ENCODE measurements around the gene SESTD1. TPM values are rescaled to one million over a fixed set of nuclear protein-coding genes. Genes with fewer than 3 reads are reported as not detected.

The SESTD1 gene
- total RNA-seq, 2 donors from 2014 or later: 35.3 to 62.2 TPM

DNA sequence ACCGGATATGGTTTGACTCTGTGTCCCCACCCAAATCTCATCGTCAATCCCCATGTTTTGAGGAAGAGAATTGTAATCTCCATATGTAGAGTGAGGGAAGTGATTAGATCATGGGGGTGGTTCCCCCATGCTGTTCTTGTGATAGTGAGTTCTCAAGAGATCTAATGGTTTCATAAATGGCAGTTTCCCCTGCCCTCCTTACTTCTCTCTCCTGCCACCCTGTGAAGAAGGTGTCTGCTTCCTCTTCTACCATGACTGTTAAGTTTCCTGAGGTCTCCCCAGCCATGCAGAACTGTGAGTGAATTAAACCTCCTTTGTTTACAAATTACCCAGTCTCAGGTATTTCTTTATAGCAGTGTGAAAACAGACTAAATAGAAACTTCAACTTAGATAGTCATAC lies 69.5 kb downstream of the SESTD1 start:
- no peak for DNase-seq (ENCODE audit: low spot score)
- Histone ChIP-seq H3K36me3 (no peaks in the 10 kb centered on the region), H3K27me3 (replicated peaks; ENCODE audit: insufficient read depth) (no peaks in the 10 kb centered on the region), H3K27ac (no peak overlapping the region), H3K9me3 (peaks cover under 1% of the 10 kb centered on the region), H3K4me1 (ENCODE audit: control insufficient read depth in 1 of 2, low read depth in 2 of 2) (peaks cover 6 to 20% of the 10 kb centered on the region in 2 donors), H3K4me3 (no peak overlapping the region)
- TF ChIP-seq, protein P1, sequence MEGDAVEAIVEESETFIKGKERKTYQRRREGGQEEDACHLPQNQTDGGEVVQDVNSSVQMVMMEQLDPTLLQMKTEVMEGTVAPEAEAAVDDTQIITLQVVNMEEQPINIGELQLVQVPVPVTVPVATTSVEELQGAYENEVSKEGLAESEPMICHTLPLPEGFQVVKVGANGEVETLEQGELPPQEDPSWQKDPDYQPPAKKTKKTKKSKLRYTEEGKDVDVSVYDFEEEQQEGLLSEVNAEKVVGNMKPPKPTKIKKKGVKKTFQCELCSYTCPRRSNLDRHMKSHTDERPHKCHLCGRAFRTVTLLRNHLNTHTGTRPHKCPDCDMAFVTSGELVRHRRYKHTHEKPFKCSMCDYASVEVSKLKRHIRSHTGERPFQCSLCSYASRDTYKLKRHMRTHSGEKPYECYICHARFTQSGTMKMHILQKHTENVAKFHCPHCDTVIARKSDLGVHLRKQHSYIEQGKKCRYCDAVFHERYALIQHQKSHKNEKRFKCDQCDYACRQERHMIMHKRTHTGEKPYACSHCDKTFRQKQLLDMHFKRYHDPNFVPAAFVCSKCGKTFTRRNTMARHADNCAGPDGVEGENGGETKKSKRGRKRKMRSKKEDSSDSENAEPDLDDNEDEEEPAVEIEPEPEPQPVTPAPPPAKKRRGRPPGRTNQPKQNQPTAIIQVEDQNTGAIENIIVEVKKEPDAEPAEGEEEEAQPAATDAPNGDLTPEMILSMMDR (IDR thresholded peaks at IDR 0.05): no peak
- ATAC-seq (ENCODE audit: insufficient number of reproducible peaks, low FRiP score, low read depth): no peak

DNA sequence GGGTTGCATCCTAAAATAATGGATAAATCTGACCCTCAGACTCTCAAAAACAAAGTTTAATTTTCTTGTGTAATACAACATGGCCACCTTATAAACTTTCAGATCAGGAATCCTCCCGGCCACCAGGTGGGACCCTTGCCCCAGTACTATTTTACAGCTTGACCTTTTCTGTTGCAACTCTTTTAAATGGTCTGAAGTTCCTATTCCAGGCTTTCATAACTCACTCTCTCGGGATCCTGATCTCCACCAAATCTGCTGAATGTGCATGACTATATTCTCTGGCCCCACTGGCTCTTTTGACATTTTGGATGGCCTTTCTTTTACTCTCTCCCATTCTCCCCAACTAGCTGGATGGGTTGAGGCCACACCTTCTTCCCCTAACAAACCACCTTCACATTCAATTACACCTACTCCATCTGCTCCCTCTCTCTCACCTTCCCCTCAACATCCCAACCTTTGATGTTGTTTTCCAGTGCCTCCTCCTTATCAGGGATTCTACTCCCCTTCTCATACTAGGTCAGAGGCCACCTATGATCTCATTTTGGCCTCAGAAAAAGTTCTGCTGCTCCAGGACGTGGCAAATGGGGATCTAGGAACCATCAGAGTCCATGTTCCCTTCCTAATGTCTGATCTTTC lies 70.8 kb downstream of the SESTD1 start:
- Histone ChIP-seq H3K4me1 (ENCODE audit: control insufficient read depth in 1 of 2, low read depth in 2 of 2) (peaks cover 6 to 20% of the 10 kb centered on the region in 2 donors), H3K36me3 (no peaks in the 10 kb centered on the region), H3K27me3 (replicated peaks; ENCODE audit: insufficient read depth) (no peaks in the 10 kb centered on the region), H3K27ac (no peak overlapping the region), H3K9me3 (peaks cover 4% of the 10 kb centered on the region), H3K4me3 (no peak overlapping the region)
- ATAC-seq (ENCODE audit: insufficient number of reproducible peaks, low FRiP score, low read depth) (no peak), DNase-seq (ENCODE audit: low spot score) (no peak)
- TF ChIP-seq, protein P1 (IDR thresholded peaks at IDR 0.05): no peak

DNA sequence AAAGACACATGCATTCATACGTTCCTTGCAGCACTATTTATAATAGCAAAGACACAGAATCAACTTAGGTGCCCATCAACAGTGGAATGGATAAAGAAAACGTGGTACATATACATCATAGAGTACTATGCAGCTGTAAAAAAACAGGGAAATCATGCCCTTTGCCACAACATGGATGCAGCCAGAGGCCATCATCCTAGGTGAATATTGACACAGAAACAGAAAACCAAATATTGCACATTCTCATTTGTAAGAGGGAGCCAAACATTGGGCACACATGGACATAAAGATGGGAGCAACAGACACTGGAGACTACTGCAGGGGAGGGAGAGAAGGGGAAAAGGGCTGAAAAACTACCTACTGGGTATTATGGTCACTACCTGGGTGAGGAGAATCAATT lies 73.5 kb downstream of the SESTD1 start:
- Histone ChIP-seq H3K27me3 (replicated peaks; ENCODE audit: insufficient read depth) (no peaks in the 10 kb centered on the region), H3K9me3 (peaks cover 4% of the 10 kb centered on the region), H3K36me3 (no peaks in the 10 kb centered on the region), H3K4me3 (no peak overlapping the region), H3K4me1 (ENCODE audit: control insufficient read depth in 1 of 2, low read depth in 2 of 2) (peaks cover 6 to 20% of the 10 kb centered on the region in 2 donors), H3K27ac (no peak overlapping the region)
- ATAC-seq (ENCODE audit: insufficient number of reproducible peaks, low FRiP score, low read depth): no peak
- DNase-seq (ENCODE audit: low spot score): no peak
- TF ChIP-seq, protein P1 (IDR thresholded peaks at IDR 0.05): no peak

DNA sequence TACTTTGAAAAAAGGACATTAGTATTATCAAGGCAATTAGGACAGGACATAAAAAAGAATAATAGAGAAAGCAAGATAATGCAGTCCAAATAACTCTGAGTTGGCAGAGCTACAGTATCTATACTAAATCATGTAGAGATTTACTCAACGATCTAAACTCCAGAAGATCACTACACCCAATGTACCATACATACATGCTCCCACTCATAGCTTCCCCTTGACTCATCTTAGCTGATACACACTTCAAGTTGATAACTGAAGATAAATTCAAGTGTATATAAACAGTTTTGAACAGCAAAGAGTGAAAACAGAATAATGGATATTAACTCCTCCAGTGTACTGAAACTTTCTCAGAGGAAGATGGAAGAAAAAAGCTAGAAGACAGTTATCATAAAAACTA lies 78.5 kb downstream of the SESTD1 start:
- TF ChIP-seq, protein P1 (IDR thresholded peaks at IDR 0.05): no peak
- H3K9me3 ChIP-seq: peaks cover 4% of the 10 kb centered on the region
- H3K4me3 ChIP-seq: no peak overlapping the region
- H3K36me3 ChIP-seq: no peaks in the 10 kb centered on the region
- no peak for DNase-seq (ENCODE audit: low spot score)
- no peak overlapping the region for H3K27ac ChIP-seq
- H3K4me1 ChIP-seq (ENCODE audit: control insufficient read depth in 1 of 2, low read depth in 2 of 2): peaks cover 0 to 7% of the 10 kb centered on the region in 2 donors
- H3K27me3 ChIP-seq (replicated peaks; ENCODE audit: insufficient read depth): no peaks in the 10 kb centered on the region
- ATAC-seq (ENCODE audit: insufficient number of reproducible peaks, low FRiP score, low read depth): no peak

DNA sequence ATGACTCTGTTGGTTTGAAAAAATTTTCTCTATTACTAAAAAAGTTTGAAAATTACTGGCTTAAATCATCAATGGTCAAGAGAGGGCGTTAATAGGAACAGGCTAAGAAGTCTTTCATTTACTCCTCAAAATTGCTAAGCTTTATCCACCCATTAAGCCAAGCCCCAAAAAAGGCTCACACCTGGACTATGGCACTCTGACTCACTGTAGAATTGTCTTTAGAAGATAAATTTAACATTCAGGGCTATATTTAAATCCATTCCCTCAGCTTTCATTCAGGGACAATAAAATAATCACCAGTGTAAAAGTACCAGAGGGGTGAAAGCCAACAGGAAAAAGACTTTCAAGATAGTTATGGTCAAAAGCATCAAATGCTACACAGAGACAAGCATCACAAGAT lies 80.0 kb downstream of the SESTD1 start:
- DNase-seq (ENCODE audit: low spot score): no peak
- ATAC-seq (ENCODE audit: insufficient number of reproducible peaks, low FRiP score, low read depth): no peak
- H3K36me3 ChIP-seq: peaks cover 3% of the 10 kb centered on the region

More for the DNA sequence above, 80.0 kb downstream of the SESTD1 start:
- Histone ChIP-seq H3K27ac (no peak overlapping the region), H3K9me3 (no peaks in the 10 kb centered on the region), H3K4me3 (no peak overlapping the region), H3K4me1 (ENCODE audit: control insufficient read depth in 1 of 2, low read depth in 2 of 2) (peaks cover 0 to 7% of the 10 kb centered on the region in 2 donors), H3K27me3 (replicated peaks; ENCODE audit: insufficient read depth) (no peaks in the 10 kb centered on the region)
- TF ChIP-seq, protein P1 (IDR thresholded peaks at IDR 0.05): no peak
